OCI-LY1 (cell line): ENCODE measurements around the gene RASL10B.

ENCODE experiments used
- EZH2 ChIP-seq: fragments of 200-600 bp; sonication (generic), shearing (Covaris generic); IDR thresholded peaks from 2 replicates; pipeline ENCODE4 v1.8.0; 2017; ENCODE audit warnings: borderline replicate concordance, mixed run types, mild to moderate bottlenecking, antibody characterized with exemption, low read length, moderate library complexity, mixed read lengths
- TF ChIP-seq, protein P1 (sequence below): fragments of 200-600 bp; sonication (generic), shearing (Covaris generic); IDR thresholded peaks from 2 replicates; pipeline ENCODE4 v1.5.1; 2017; ENCODE audit warnings: mild to moderate bottlenecking, antibody characterized with exemption, low read length, moderate library complexity, mixed read lengths

DNA sequence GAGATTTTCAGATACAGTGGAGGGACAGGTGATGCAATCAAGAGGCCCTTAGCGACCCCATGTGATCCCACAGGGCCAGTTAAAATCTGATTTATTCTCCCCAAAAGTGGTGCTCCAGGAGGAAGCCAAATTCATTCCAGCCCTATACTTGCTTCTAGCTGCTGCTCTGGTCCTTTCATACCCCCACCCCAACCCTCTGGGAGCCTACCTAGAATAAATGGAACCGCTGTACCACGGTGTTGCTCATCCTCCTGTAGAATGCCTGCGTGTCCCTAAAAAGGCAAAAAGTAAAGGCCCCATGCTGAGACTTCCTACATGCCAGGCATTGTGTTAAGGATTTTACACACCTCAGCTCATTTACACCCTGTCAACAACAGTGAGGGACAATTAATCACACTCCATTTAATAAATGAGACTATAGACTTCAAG is 2.0 kb upstream of the RASL10B start:
- TF ChIP-seq, protein P1, sequence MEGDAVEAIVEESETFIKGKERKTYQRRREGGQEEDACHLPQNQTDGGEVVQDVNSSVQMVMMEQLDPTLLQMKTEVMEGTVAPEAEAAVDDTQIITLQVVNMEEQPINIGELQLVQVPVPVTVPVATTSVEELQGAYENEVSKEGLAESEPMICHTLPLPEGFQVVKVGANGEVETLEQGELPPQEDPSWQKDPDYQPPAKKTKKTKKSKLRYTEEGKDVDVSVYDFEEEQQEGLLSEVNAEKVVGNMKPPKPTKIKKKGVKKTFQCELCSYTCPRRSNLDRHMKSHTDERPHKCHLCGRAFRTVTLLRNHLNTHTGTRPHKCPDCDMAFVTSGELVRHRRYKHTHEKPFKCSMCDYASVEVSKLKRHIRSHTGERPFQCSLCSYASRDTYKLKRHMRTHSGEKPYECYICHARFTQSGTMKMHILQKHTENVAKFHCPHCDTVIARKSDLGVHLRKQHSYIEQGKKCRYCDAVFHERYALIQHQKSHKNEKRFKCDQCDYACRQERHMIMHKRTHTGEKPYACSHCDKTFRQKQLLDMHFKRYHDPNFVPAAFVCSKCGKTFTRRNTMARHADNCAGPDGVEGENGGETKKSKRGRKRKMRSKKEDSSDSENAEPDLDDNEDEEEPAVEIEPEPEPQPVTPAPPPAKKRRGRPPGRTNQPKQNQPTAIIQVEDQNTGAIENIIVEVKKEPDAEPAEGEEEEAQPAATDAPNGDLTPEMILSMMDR: no peak
- no peak for TF ChIP-seq EZH2
